Kasumi-1 (cell line): ENCODE measurements around the gene CIAO2A.
"Not testable (repeated sequence)": the region's sequence is repeated elsewhere in the genome, so short reads cannot be mapped to it uniquely, and the experiment has no call there.

Experiments used
- DNase-seq, 2 experiments: peaks; one replicate each; lab custom pipeline; 2025; lab: John Stamatoyannopoulos, UW

Gene CIAO2A

DNA sequence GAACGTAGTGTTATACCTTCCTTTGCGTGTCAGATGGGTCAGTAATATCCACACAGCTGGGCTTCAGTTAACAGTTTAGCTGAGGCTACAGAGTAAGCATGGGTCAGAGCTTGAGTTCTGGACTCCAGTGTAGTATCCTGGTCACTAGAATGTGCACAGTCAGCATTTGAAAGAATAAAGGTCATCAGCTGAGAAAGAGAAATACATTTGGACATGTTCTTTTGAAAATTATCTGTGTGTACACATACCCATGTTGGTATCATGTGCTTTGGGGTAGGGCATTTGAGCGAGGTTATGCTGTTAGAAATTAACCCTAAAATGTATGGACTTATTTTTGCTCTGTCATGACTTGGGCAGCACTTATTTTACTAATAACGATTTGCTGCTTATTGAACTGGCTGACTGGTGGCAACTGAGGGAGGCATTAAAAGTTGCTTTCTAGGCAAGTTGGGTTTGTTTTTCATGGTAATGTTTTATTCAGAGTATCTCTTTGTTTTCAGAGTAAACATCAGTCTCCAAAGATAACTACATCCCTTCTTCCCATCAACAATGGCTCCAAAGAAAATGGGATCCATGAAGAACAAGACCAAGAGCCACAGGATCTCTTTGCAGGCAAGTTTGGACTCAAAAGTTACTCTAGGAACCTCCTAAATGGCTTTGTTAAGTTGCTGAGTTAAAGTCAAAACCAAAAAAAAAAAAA is 18.6 kb upstream of the CIAO2A start:
- no peak for DNase-seq

DNA sequence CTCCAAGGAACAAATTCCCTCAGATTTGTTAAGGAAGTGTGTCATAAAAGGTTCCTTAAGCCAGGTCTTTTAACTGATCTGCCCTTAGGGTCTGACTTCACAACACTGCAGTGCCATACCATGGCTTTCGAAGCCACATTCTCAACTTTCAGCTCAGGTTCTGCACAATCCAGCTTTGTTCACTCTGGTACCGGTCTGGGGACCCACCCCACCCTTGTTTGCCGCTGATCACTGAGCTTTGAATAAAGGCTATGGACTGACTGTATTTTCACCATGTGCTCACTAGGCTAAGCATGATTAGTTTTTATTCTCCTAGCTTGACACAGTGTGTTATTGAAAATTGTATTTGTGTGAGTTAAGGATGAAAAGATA is 18.0 kb upstream of the CIAO2A start:
- DNase-seq = no peak

DNA sequence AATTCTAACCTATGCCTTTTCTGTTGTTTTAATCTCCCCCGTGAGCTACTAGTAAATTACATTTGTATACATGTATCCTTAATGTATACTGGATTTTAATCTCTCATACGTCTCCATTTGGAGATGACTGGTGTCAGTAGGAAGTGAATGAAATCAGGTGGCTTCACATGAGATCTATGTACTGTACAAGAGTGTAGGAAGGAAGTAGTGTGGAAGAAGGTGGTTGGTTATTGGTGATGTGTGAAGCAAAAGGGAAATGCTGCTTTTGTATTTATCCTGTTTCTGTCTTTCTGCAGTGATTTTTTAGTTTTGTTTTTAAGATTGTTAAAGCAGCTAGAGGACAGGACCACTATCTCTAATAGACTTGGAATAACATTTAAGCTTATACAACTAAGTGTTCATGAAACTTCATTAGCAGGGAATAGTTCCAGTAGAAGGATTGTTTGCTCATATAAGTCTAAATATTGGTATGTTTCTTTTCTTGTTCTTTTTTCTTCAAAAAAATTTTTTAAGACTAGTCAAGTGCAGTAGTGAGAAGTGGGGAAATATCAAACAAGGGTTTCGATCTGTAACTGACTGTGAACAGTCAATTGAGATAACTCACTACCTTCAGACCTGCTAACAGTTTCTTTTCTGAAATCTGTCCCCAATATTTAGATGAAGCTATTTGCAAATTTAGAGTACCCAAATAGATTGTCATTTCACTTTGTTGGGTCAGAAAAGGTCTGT is 17.5 kb upstream of the CIAO2A start:
- peak in 1 of 2 experiments; percentile 19 for DNase-seq

DNA sequence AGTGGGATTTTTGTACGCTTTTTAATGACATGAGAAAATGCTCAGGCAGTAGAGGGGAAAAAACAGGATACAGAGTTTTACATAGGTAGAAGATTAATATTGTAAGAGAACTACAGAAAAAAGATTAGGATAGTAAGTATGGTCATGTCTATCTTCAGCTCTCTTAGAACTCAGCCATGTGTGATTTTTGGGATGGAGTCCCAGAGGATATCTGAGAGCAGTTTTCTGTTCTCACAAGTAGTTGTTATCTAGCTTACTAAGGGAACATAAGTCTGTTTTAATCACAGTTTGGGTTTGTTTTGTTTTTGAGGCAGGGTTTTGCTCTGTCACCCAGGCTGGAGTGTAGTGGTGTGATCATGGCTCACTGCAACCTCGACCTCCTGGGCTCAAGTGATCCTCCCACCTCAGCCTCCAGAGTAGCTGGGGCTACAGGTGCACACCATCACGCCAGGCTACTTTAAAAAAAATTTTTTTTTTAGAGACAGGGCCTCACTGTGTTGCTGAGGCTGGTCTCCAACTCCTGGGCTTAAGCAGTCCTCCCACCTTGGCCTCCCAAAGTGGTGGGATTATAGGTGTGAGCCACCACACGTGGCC is 16.6 kb upstream of the CIAO2A start:
- DNase-seq = not testable (repeated sequence)

DNA sequence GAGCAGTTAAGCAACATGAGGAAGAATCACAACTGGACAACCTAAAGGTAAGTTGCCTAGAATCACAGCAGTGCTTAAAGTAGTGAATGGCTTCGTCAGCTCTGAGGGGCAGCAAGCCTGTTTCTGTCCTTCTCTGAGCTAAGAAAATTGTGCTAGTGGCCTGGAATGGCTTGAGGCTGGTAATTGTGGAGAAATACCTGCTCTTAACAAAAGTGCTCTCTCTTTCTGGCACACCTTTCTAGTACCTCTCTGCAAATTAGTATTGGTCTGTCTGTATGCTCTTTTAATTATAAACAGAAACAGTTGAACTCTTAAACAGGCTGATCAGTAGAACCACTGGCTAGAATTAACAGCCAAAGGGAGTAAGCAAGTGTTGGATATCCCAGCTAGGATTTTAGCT is 13.7 kb upstream of the CIAO2A start:
- DNase-seq = no peak

DNA sequence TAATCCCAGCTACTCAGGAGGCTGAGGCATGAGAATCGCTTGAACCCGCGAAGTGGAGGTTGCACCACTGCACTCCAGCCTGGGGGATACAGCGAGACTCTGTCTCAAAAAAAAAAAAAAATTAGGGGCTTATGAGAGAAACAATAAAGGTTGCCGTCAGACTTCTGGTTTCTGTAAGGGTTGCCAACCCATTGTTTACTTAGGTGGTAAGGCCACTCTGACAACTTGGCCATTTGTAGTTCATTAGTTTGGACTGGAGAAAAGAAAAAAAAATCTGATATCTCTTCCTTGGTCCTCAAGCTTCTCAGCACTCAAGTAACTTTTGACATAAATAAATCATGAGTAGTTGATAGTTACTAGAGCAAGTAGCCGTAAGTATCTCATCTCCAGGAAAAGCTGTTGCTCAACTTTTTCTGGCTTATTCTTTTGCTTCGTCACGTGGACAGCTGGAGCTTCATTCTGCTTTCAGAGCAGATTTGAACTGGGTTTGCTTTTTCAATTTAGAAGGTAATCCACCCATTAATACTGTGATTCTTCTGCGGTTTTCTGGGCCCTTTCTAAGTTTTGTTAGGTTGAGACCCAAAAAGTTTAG is 11.6 kb upstream of the CIAO2A start:
- DNase-seq = peak in 1 of 2 experiments; percentile 5

DNA sequence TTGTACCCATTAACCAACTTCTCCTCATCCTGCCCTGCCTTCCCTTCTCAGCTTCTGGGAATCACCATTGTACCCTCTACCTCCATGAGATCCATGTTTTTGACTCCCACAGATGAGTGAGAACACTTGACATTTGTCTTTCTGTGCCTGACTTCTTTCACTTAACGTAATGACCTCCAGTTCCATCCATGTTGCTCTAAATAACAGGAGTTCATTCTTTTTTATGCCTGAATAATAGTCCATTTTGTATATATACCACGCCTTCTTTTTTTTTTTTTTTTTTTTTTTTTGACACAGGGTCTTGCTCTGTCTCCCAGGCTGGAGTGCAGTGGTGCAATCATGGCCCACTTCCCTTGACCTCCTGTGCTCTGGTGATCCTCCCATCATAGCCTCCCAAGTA is 8.9 kb upstream of the CIAO2A start:
- DNase-seq = no peak

DNA sequence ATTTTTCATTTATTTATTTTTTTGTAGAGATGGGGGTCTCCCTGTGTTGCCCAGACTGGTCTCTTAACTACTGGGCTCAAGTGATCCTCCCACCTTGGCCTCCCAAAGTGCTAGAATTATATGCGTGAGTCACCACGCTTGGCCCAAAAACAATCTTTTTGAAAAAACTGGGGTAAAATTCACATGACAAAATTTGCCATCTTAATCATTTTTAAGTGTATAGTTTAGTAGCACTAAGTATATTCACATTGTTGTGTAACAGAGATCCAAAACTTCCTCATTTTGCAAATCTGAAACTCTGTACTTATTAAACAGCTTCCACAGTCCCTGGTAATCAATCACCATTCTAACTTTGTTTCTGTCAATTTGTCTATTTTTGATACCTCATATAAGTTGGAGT is 7.3 kb upstream of the CIAO2A start:
- DNase-seq = peak in 1 of 2 experiments; percentile 37

DNA sequence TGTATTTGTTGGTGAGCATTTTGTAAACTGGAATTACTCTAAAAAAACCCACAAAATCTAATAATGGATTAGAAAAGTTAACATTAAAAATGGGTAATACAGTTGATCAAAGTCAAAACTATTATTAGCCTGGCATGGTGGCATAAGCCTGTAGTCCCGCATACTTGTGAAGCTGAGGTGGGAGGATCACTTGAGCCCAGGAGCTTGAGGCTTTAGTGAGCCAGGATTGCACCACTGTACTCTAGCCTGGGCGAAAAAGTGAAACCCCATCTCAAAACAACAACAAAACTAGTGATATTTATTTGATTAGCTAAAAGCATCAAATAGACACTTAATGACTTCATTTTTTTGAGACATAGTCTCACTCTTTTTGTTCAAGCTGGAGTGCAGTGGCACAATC is 5.7 kb upstream of the CIAO2A start:
- no peak for DNase-seq

DNA sequence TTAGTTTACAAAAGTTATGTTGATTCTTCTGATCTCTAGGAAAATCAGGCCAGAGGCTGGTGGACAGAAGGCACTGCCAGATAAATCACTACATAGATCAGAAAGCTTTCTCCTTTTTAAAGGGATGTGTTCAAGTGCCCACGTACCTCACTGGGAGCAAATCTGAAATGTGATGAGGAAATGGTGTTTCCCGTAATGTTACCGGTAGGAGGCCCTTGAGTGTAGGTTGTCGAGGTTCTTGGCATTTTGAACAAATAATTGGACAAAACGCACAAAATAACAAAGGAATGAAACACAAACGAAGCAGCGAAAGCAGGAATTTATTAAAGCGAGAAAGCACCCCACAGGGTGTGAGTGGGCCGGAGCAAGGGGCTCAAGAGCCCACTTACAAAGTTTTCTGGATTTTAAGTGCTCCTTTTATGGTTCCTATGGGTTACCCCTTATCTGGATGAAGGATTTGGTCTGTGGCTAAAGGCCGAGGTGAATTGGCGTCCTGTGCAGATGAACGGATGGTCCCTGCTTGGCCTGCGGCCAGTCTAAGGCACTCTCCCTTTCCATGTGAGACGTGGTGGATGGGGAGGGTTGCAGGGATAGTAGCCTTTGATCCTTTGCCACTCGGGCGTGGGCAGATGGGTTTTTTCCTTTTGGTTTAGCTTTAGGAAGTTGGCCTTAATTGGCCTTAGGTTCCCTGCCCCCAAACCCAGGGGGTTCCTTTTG is 3.2 kb upstream of the CIAO2A start:
- peak in 1 of 2 experiments; percentile 29 for DNase-seq

DNA sequence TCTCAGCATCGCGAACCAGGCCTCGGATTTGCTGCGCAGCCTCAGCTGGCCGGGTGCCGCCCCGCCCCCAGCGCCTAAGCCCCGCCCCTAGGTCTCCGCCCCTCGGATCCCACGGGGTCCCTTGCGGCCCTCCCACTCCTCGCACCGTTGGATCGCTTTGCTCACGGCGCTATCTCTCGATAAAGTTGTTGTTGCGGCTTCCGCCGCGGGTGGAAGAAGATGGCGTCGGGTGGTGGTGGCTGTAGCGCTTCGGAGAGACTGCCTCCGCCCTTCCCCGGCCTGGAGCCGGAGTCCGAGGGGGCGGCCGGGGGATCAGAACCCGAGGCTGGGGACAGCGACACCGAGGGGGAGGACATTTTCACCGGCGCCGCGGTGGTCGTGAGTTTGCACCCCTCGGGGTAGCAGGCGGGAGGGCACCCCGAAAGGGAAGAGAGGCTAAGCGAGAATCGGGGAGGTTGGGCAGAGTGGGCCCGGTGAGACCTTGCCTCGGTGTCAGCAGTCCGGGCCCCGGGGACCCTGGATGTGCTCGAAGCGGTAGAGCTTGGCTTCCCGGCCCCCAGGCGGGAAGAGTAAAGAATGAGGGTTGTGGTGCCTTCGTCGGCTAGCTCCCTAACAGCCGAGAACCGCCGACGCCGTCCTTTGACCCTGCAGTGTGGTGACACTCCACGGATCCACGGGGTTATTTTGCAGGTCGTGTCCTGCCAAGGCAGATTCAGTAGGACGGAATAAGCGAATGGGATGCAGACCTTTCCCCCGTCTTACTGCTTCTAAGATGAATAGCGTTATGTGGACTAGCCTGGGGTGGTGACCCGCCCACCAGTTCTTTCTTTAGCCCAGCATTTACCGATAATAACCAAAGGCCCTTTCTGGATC is 2.4 kb upstream of the CIAO2A start, which contains the start of gene SNX1:
TSS of gene SNX1 (plus strand) at position 188 of the 873 bp plus-strand sequence. CDS start at position 220, 32 bp downstream.
- peak; percentile 94 to 96 for DNase-seq

DNA sequence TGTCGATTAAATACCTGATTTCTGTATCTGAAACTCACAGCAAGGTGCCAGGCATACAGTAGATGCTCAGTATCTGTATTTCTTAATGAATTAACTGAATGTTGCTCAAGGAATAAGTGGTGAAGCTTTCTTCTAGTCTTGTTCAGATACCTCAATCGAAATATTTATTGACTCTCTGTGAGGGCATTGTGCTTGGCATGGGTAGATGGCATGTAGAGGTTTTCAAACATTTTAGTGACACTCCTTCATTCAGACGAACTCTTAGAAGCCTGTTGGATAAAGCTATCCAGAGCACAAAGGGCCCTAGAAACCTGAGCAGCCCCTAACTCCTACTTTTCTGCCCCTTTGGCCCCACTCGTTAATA is 1.8 kb upstream of the CIAO2A start:
- DNase-seq = no peak

DNA sequence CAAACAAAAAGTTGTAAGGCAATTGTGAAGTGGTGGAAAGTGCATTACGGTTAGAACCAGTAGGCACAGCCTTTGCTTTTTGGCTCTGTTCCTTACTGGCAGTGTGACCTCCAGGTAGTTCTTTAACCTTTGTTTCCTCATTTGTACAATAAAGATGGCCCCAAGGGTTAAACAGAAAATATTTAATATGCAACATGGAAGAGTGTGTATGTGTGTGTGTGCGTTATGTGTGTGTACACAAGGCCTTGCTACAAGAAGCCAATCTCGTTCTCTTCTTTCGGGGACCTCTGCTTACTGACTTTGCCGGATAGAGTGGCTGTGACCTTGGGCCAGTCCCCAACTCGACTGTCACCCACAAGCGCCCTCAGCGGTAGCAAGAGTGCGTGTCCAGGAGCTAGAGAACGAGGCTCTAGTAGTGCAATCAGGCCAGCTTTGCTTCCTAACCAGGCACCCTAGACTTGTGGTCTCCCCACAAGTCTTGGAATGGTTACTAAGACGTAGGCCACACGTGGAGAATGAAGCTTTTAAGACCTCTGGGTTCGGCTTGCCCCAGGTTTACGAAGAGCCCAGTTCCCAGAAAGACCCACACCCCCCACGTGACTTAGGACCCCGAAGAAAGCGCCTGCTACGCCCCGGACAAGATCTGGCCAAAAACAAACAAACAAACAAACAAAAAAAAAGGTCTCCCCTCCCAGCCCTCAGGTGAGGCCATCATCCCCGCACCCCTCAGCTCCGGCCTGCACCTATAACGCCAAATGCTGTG is 593 bp downstream of the CIAO2A start:
- DNase-seq = peak; percentile 59 to 92

DNA sequence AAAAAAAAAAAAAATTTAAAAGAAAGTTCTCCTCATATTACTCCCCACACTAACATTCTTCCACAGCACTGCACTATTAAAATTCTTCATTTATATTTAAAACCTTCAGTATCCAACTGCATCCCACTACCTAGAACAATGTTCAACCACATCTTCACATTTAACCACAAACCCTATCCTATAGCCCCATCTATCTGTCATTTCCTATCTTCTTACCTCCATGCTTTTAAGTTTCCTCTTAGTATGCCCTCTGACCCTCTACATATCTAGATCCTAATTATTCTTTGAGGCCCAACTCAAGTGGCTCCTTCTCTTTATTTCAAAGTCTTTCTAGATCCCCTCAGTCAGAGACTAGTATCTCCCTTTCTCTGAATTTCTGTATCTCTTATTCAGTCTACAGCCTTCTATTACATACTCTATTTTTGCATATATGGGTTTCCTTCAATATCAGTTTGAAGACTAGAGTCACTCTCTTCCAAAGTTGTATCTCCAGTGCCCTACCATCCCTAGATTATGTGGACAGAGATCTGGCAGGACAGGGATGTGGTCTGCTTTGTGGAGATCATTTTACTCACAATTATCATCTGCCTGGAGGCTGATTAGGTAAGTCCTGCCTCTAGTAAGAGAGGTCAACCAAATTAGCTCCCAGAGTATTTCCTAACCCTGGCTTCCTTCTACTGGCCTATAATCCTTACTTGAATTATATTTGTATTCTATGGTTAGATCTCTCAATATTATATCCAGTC is 1.4 kb downstream of the CIAO2A start:
- peak in 1 of 2 experiments; percentile 25 for DNase-seq

DNA sequence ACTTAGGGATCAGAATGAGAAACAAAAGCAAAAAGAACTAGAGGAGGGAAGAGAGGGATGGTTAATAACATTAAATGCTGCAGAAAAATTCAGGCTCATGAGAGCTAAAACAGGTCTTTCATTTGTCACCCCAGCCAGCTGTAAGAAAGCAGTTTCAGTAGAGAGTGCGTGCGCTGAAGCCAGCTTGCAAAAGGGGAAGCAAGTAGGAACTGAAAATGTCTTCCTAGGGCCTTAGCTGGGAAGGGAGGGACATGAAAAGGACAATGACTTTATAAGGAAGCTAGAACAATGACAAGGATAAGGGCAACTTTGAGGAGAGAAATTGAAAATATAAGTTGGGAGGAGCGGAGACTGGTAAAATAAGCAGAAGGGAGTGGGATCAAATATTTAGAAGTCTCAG is 3.1 kb downstream of the CIAO2A start:
- DNase-seq = peak; percentile 81 to 84

DNA sequence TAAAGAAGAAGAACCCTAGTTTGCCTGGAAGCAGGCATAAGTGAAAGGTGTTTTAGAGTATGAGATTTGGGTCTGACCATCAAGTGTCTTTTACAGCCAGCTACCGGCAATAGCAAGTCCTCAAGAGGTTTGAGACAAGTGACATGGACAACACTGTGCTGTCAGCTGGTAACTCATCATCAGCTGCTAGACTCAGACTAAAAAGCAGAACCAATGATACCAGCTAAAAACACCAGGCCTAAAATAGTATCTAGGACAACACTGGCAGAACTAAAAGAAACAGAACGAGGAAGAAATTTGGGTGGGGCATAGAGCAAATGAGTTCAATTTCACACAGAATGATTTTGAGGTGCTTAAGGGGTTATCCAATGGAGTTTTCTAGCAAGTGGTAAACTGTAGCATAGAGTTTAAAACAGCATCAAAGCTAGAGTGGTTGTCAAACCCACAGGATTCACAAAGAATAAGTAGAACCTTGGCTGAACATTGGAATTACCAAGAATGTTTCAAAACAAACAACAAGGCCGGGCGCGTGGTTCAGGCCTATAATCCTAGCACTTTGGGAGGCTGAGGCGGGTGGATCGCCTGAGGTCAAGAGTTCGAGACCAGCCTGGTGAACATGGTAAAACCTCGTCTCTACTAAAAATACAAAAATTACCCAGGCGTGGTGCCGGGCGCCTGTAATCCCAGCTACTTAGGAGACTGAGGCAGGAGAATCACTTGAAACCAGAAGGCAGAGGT is 3.9 kb downstream of the CIAO2A start:
- DNase-seq = peak; percentile 54 to 59

DNA sequence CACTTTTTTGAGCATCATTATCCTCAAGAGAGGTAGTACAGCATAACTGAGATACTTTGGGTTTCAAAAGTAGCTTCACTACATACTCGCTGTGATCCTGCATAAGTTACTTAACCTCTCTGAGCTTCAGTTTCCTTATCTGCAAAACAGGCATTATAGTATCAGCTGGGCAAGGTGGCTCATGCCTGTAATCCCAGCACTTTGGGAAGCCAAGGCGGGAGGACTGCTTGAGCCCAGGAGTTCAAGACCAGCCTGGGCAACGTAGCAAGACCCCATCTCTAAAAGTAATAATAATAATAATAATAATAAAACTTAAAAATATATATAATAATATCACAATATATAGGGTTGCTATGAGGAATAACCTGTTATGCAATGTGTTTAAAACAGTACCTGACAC is 10.9 kb downstream of the CIAO2A start:
- no peak for DNase-seq

DNA sequence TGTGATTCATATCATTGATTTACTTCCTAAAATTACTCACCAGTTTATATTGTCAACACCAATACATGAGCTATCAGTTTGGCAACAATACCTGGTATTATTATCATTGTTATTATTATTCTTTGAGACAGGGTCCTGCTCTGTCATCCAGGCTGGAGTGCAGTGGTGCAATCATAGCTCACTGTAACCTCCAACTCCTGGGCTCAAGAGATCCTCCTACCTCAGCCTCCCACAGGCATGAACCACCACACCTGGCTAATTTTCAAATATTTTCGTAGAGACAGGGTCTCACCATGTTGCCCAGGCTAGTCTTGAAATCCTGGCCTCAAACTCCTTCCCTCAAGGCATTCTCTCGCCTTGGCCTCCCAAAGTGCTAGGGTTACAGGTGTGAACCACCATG is 20.1 kb downstream of the CIAO2A start:
- not testable (repeated sequence) for DNase-seq

DNA sequence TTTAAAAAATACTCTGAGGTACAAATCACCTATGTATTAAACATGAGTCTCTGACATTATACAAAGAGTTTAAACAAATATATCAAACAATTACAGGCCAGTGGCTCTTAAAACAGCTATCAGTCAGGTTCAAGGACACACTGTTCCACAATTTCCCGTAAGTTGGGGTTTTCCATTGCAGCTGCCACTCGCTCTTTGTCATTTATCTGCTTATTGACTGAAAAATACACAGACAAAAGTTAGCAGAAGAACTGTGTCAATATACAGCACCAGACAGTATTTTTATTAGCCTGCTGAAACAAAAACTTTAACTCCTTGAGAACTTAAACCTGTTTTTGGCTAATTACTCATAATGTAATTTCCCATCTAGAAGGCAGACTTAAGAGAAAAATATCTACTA is 20.8 kb downstream of the CIAO2A start:
- DNase-seq = no peak
